ENCODE data around the gene GAP43.

The GAP43 gene

GRCh38 chr3:115760716-115761115 lies 137.4 kb downstream of the GAP43 start:
- Histone ChIP-seq H3K4me3 (replicated peaks; ENCODE audit: low read depth, low read length) (no peak overlapping the region), H3K27me3 (replicated peaks; ENCODE audit: control insufficient read depth, insufficient read depth, low read length) (no peaks in the 10 kb centered on the region), H3K36me3 (ENCODE audit: control insufficient read depth, insufficient read depth, low read length) (no peaks in the 10 kb centered on the region)
- TF ChIP-seq, protein P1, sequence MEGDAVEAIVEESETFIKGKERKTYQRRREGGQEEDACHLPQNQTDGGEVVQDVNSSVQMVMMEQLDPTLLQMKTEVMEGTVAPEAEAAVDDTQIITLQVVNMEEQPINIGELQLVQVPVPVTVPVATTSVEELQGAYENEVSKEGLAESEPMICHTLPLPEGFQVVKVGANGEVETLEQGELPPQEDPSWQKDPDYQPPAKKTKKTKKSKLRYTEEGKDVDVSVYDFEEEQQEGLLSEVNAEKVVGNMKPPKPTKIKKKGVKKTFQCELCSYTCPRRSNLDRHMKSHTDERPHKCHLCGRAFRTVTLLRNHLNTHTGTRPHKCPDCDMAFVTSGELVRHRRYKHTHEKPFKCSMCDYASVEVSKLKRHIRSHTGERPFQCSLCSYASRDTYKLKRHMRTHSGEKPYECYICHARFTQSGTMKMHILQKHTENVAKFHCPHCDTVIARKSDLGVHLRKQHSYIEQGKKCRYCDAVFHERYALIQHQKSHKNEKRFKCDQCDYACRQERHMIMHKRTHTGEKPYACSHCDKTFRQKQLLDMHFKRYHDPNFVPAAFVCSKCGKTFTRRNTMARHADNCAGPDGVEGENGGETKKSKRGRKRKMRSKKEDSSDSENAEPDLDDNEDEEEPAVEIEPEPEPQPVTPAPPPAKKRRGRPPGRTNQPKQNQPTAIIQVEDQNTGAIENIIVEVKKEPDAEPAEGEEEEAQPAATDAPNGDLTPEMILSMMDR (IDR thresholded peaks at IDR 0.05; ENCODE audit: insufficient read depth, low read length, poor library complexity, severe bottlenecking) = no peak
- no peak for DNase-seq (ENCODE audit: extremely low read depth, insufficient read length)

DNA sequence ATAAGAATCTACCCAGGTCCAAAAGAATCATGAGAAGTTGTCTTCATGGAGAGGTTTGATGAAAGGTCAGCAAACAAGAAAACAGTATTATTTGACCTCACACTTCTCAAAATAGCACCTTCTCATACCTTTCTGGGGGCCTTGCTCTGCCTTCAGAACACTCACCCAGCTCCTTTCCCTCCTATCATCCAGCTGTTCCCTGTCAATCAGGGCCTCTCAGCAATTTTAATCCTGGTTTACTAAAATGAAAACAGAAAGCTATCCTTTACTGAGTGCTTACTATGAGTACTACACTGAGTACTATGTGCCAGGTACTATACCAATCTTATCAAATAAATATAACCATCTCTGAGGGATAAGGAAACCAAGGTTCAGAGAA lies 138.6 kb downstream of the GAP43 start:
- H3K4me3 ChIP-seq (replicated peaks; ENCODE audit: low read depth, low read length) = no peak overlapping the region
- TF ChIP-seq, protein P1 (IDR thresholded peaks at IDR 0.05; ENCODE audit: insufficient read depth, low read length, poor library complexity, severe bottlenecking) = no peak
- no peaks in the 10 kb centered on the region for H3K36me3 ChIP-seq (ENCODE audit: control insufficient read depth, insufficient read depth, low read length)
- no peaks in the 10 kb centered on the region for H3K27me3 ChIP-seq (replicated peaks; ENCODE audit: control insufficient read depth, insufficient read depth, low read length)
- no peak for DNase-seq (ENCODE audit: extremely low read depth, insufficient read length)

DNA sequence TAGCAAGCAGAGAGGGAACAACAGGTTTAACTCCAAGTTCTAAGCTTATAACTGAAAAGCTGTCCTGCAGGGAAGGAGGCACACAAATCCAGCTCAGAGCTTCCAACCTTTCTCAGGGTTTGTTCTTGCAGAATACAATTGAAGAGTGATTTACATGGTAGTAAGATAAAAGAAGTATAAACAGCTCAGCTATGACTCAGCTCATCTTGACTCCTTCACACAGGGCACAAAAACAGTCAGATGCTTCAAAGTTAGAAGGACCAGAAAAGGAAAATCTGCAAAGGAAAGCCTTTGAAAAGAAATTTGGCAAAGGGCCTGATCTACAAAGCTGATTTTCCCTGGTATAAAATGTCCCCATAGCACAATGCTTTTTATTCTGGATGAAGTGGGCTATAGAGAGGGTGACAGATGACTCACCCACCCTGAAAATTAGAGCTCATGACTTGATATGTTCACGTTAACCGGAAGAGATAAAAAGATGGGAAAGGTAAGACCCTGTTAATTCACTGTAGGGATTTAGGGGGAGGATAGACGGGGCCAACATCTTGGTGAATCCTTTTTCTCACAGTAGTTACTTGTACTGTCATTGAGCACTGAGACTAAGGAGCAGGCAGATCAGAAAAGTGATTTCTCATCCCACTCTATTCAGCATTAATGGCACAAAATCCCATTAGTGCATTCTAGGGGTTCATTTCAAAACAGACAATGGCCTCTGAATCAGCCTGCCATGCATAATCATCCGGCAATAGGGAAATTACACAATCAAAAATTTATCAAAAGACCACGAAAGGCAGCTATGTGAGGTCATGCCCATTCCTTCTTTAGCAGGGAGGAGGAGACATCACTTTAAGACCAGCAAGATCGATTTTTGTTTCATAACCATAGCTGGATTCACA lies 143.5 kb downstream of the GAP43 start:
- Histone ChIP-seq H3K36me3 (ENCODE audit: control insufficient read depth, insufficient read depth, low read length) (no peaks in the 10 kb centered on the region), H3K27me3 (replicated peaks; ENCODE audit: control insufficient read depth, insufficient read depth, low read length) (no peaks in the 10 kb centered on the region), H3K4me3 (replicated peaks; ENCODE audit: low read depth, low read length) (no peak overlapping the region)
- TF ChIP-seq, protein P1 (IDR thresholded peaks at IDR 0.05; ENCODE audit: insufficient read depth, low read length, poor library complexity, severe bottlenecking) = no peak
- no peak for DNase-seq (ENCODE audit: extremely low read depth, insufficient read length)

- H3K27me3 ChIP-seq (replicated peaks; ENCODE audit: control insufficient read depth, insufficient read depth, low read length) = no peaks in the 10 kb centered on the region
- TF ChIP-seq, protein P1 (IDR thresholded peaks at IDR 0.05; ENCODE audit: insufficient read depth, low read length, poor library complexity, severe bottlenecking) = no peak
Observed at GRCh38 chr3:115768661-115769060, 145.4 kb downstream of the GAP43 start.

More at GRCh38 chr3:115768661-115769060, 145.4 kb downstream of the GAP43 start:
- H3K36me3 ChIP-seq (ENCODE audit: control insufficient read depth, insufficient read depth, low read length) = no peaks in the 10 kb centered on the region
- H3K4me3 ChIP-seq (replicated peaks; ENCODE audit: low read depth, low read length) = no peak overlapping the region
- no peak for DNase-seq (ENCODE audit: extremely low read depth, insufficient read length)
